ENCODE measurements around the gene PCDHA13. TPM values are rescaled to one million over a fixed set of nuclear protein-coding genes. Genes with fewer than 3 reads are reported as not detected.
A peak's percentile ranks its signal among the peaks of the same experiment; 100 is the strongest.

PCDHA13 gene
- total and polyA plus RNA-seq, 10 donors, result 0.20 to 0.79 (median 0.29) TPM; not detected in 3

DNA sequence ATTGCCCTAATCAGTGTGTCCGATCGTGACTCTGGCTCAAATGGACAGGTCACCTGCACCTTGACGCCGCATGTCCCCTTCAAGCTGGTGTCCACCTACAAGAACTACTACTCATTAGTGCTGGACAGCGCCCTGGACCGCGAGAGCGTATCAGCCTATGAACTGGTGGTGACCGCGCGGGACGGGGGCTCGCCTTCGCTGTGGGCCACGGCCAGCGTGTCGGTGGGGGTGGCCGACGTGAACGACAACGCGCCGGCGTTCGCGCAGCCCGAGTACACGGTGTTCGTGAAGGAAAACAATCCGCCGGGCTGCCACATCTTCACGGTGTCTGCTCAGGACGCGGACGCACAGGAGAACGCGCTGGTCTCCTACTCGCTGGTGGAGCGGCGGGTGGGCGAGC lies 1.4 kb downstream of the PCDHA13 start:
- Histone ChIP-seq H3K9me3 (peaks cover 0 to 63% (median 27%) of the 10 kb centered on the region in 8 donors), H3K4me1 (no peaks in the 10 kb centered on the region), H3K27ac (no peak overlapping the region), H3K27me3 (replicated peaks in 1 of 7) (peaks cover 0 to 73% (median 3%) of the 10 kb centered on the region in 7 donors), H3K36me3 (no peaks in the 10 kb centered on the region), H3K4me3 (no peak overlapping the region)
- DNase-seq, result no peak
- intact Hi-C loops (cut with DNase I; ENCODE audit: low total_unique reads), result no loop called here
- TF ChIP-seq POLR2A (IDR thresholded peaks at IDR 0.05) (no peak), POLR2AphosphoS5 (IDR thresholded peaks at IDR 0.05) (no peak), CTCF (IDR thresholded peaks at IDR 0.05 in 8 of 11, conservative IDR thresholded peaks at IDR 0.05 in 3 of 11) (no peak)
- WGBS, 5 donors, result 40 to 82% (median 57%) methylated on average over 4 to 41 of the region's 41 CpGs

- WGBS, 5 donors, result 42 to 59% (median 52%) methylated on average over 46 to 79 of the region's 79 CpGs
- intact Hi-C loops (cut with DNase I; ENCODE audit: low total_unique reads), result no loop called here
- Histone ChIP-seq H3K9me3 (peaks cover 0 to 56% (median 27%) of the 10 kb centered on the region in 8 donors), H3K4me1 (no peaks in the 10 kb centered on the region), H3K36me3 (no peaks in the 10 kb centered on the region), H3K27me3 (replicated peaks in 1 of 7) (peaks cover 0 to 67% (median 3%) of the 10 kb centered on the region in 7 donors), H3K4me3 (no peak overlapping the region), H3K27ac (no peak overlapping the region)
- DNase-seq, result peak; percentile 61
- no peak for TF ChIP-seq POLR2A (IDR thresholded peaks at IDR 0.05)
- TF ChIP-seq POLR2AphosphoS5 (IDR thresholded peaks at IDR 0.05), result no peak
- TF ChIP-seq CTCF (IDR thresholded peaks at IDR 0.05 in 8 of 11, conservative IDR thresholded peaks at IDR 0.05 in 3 of 11), result no peak
Observed at GRCh38 chr5:140883927-140884697, 2.2 kb downstream of the PCDHA13 start.

- Histone ChIP-seq H3K4me1 (no peaks in the 10 kb centered on the region), H3K9me3 (peaks cover 0 to 55% (median 27%) of the 10 kb centered on the region in 8 donors), H3K27me3 (replicated peaks in 1 of 7) (peaks cover 0 to 16% (median 0%) of the 10 kb centered on the region in 7 donors), H3K36me3 (no peaks in the 10 kb centered on the region), H3K4me3 (no peak overlapping the region), H3K27ac (no peak overlapping the region)
- DNase-seq, result no peak
- TF ChIP-seq CTCF (IDR thresholded peaks at IDR 0.05 in 8 of 11, conservative IDR thresholded peaks at IDR 0.05 in 3 of 11) (no peak), POLR2A (IDR thresholded peaks at IDR 0.05) (no peak), POLR2AphosphoS5 (IDR thresholded peaks at IDR 0.05) (no peak)
- intact Hi-C loops (cut with DNase I; ENCODE audit: low total_unique reads), result no loop called here
- 64 to 100% (median 87%) methylated on average over 1 of the region's 1 CpG for WGBS, 5 donors
Observed at GRCh38 chr5:140916325-140916724, 34.4 kb downstream of the PCDHA13 start.

DNA sequence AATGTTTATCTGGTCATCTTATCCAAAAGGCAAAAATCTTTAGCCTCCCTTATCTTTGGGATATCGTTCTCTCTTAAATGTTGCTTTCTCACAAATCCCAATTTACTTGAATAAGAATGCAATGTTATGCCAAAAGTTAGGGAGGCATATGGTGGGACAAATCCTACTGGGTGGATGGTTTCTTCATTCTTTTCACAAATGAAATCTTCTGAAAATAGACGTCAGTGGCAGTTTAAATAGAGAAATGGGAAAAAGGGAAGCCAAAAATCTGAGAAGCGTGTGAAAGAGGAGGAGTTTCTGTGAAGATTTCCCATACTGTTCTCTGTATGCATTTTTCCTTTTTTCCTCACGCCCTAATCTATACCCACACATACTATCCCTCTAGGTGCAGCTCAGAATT lies 41.7 kb downstream of the PCDHA13 start:
- no peak overlapping the region for H3K27ac ChIP-seq
- TF ChIP-seq CTCF (IDR thresholded peaks at IDR 0.05 in 8 of 11, conservative IDR thresholded peaks at IDR 0.05 in 3 of 11), result no peak
- TF ChIP-seq POLR2A (IDR thresholded peaks at IDR 0.05), result no peak
- TF ChIP-seq POLR2AphosphoS5 (IDR thresholded peaks at IDR 0.05), result no peak
- intact Hi-C loops (cut with DNase I; ENCODE audit: low total_unique reads), result no loop called here
- DNase-seq, result no peak
- H3K27me3 ChIP-seq (replicated peaks in 1 of 7), result peaks cover 0 to 80% (median 26%) of the 10 kb centered on the region in 7 donors
- H3K4me3 ChIP-seq, result no peak overlapping the region
- peaks cover 4 to 19% (median 11%) of the 10 kb centered on the region in 6 donors for H3K4me1 ChIP-seq
- WGBS, 5 donors, result 56 to 63% (median 61%) methylated on average over 4 of the region's 4 CpGs
- H3K9me3 ChIP-seq, result peaks cover 0 to 27% (median 0%) of the 10 kb centered on the region in 8 donors
- no peaks in the 10 kb centered on the region for H3K36me3 ChIP-seq
